Natural killer cell (primary cell): ENCODE data around the gene GCNA. TPM values are rescaled to one million over a fixed set of nuclear protein-coding genes. Genes with fewer than 3 reads are reported as not detected.

ENCODE experiments used
- ATAC-seq, 3 donors: fragments of 150-1000 bp in 2 of 3; fragments of 200-7000 bp in 1 of 3; cut with Tn5 transposase; 1 replicate in 1 of 3; 2 replicates in 2 of 3; pipeline ENCODE4 v1.10.0; 2021; ENCODE audit warnings: mild to moderate bottlenecking in 2 of 3, moderate library complexity in 2 of 3
- DNase-seq, 2 donors: peaks; one replicate each; pipeline versions ENCODE4 v3.0.0 to v3.0.0-alpha.2; 2013 to 2021; ENCODE audit warnings: mixed read lengths in 1 of 2
- H3K27ac ChIP-seq: one replicate; pipeline ENCODE4 v1.5.1; 2013; ENCODE audit warnings: mild to moderate bottlenecking, low read length
- H3K27me3 ChIP-seq: one replicate; pipeline ENCODE4 v1.6.1; 2013; ENCODE audit warnings: low read length; ENCODE audit not compliant: control insufficient read depth, insufficient read depth
- H3K36me3 ChIP-seq: one replicate; pipeline ENCODE4 v1.6.1; 2013; ENCODE audit warnings: low read length; ENCODE audit not compliant: control insufficient read depth, insufficient read depth
- H3K4me1 ChIP-seq: one replicate; pipeline ENCODE4 v1.6.1; 2013; ENCODE audit warnings: low read length; ENCODE audit not compliant: control insufficient read depth, insufficient read depth
- H3K4me3 ChIP-seq: one replicate; pipeline ENCODE4 v1.5.1; 2013; ENCODE audit warnings: low read length
- H3K9me3 ChIP-seq: one replicate; pipeline ENCODE4 v1.6.1; 2013; ENCODE audit warnings: low read length; ENCODE audit not compliant: control insufficient read depth, insufficient read depth
- H3K27ac Mint-ChIP-seq, 2 donors: one replicate each; pipeline ENCODE4 v1.8.0; 2022; ENCODE audit warnings: mild to moderate bottlenecking in 2 of 2, mixed read lengths in 2 of 2, moderate library complexity in 1 of 2
- H3K27me3 Mint-ChIP-seq, 2 donors: one replicate each; pipeline ENCODE4 v1.8.0; 2022; ENCODE audit warnings: low read depth in 2 of 2, mixed read lengths in 2 of 2
- H3K36me3 Mint-ChIP-seq: one replicate; pipeline ENCODE4 v1.8.0; 2022; ENCODE audit warnings: mixed read lengths
- H3K4me1 Mint-ChIP-seq, 2 donors: one replicate each; pipeline ENCODE4 v1.8.0; 2022; ENCODE audit warnings: mixed read lengths in 2 of 2
- H3K4me3 Mint-ChIP-seq: one replicate; pipeline ENCODE4 v1.8.0; 2022; ENCODE audit warnings: mild to moderate bottlenecking, moderate library complexity, mixed read lengths
- H3K9me3 Mint-ChIP-seq, 2 donors: one replicate each; pipeline ENCODE4 v1.8.0; 2022; ENCODE audit warnings: mixed read lengths in 2 of 2
- WGBS: methylation state at CpG from one replicate; pipeline ENCODE4 v1.1.7; 2013; ENCODE audit warnings: missing lambda C conversion rate; ENCODE audit not compliant: insufficient coverage; 5-methylcytosine and 5-hydroxymethylcytosine counted together
- intact Hi-C: fragments of 100-400 bp; cut with micrococcal nuclease; formaldehyde crosslinking; loops from one replicate; pipeline ENCODE4 v1.14.2; 2022
- total RNA-seq, 4 donors: library from RNA; stranded (reverse); fragments of 120-200 nt in 1 of 4; gene quantifications; one replicate each; pipeline versions ENCODE4 v1.2.3 to v1.2.4, GENCODE V29; 2013 to 2022
- TF ChIP-seq, protein P1 (sequence below): fragments of 200-600 bp; IDR thresholded peaks from one replicate; pipeline ENCODE4 v1.8.0; 2022; ENCODE audit warnings: antibody characterized with exemption

GCNA gene
- total RNA-seq, 3 donors from 2014 or later (not counting 1 experiment from before 2014, with no cell fraction given), result 3.6 to 4.5 (median 3.7) TPM

DNA sequence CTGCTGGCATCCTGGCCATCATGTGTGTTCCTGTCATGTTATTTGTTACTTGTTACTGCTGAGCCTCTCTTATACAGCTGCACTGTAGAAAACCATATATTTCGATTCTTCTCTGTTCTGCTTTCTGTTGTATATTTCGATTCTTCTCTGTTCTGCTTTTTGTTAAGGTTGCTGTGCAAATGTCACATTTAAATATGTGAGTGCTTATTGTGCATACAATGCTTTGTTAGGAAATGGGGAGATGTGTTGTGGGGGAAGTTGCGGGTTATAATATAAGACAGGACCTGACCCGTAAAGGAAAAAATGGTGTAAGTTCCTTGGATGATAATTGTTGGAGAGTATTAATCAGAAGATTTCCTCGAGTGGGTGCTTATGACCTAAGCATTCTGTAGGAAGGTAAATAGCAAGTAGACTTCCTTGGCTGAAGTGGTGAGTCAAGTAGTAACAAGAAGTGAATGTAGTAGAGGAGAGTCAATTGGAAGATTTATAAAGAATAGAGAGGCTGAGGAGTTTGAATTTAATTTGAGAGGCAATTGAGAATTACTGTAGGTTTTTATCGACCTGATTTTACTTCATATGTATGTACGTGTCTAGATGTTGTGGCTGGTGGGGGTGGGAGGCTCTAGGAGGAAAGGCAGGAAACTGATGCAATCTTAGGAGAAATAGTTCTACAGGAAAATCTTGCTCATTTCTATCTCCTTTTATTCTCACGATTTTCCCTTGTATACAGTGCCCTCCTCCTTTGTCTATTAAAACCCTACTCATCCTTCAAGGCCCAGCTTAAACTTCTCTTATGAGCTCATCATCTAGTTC is 36.8 kb upstream of the GCNA start:
- Histone ChIP-seq H3K4me3 (no peak overlapping the region), H3K27ac (peak overlapping the region; percentile 35), H3K4me1 (peaks cover 36% of the 10 kb centered on the region), H3K9me3 (no peaks in the 10 kb centered on the region), H3K36me3 (peaks cover 32% of the 10 kb centered on the region), H3K27me3 (no peaks in the 10 kb centered on the region)
- TF ChIP-seq, protein P1, sequence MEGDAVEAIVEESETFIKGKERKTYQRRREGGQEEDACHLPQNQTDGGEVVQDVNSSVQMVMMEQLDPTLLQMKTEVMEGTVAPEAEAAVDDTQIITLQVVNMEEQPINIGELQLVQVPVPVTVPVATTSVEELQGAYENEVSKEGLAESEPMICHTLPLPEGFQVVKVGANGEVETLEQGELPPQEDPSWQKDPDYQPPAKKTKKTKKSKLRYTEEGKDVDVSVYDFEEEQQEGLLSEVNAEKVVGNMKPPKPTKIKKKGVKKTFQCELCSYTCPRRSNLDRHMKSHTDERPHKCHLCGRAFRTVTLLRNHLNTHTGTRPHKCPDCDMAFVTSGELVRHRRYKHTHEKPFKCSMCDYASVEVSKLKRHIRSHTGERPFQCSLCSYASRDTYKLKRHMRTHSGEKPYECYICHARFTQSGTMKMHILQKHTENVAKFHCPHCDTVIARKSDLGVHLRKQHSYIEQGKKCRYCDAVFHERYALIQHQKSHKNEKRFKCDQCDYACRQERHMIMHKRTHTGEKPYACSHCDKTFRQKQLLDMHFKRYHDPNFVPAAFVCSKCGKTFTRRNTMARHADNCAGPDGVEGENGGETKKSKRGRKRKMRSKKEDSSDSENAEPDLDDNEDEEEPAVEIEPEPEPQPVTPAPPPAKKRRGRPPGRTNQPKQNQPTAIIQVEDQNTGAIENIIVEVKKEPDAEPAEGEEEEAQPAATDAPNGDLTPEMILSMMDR, result no peak
- DNase-seq (peak in 1 of 2 donors; percentile 15), ATAC-seq (peak; percentile 17 to 55 (median 24))
- H3K9me3 Mint-ChIP-seq, result no peaks in the 10 kb centered on the region
- peak overlapping the region; percentile 54 for H3K4me3 Mint-ChIP-seq
- intact Hi-C loops, result no loop called here
- no peaks in the 10 kb centered on the region for H3K36me3 Mint-ChIP-seq
- H3K27ac Mint-ChIP-seq, result peak overlapping the region; percentile 87 to 97
- H3K4me1 Mint-ChIP-seq, result peaks cover 36 to 57% of the 10 kb centered on the region in 2 donors
- 3% methylated on average over 7 of the region's 8 CpGs for WGBS
- H3K27me3 Mint-ChIP-seq, result no peaks in the 10 kb centered on the region

DNA sequence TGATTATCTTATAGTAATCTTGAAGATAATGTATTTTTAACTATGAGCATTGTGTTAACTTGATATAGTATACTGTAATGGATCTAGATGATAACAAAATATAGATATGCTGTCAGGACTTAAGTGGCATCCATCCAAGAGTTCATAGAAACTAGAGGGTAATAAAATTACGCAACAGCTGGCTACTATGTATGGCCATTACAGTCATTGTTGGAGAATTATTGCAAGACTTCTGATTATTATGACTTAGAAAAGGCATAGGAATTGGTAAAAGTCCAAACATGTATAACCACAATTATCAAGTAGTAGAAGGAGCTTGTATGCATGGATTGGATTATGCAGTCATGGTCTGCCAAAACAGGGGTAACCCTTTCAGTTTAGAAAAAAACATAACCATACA is 35.8 kb upstream of the GCNA start:
- TF ChIP-seq, protein P1, result no peak
- H3K4me1 ChIP-seq, result peaks cover 29% of the 10 kb centered on the region
- Mint-ChIP-seq H3K27ac (peak overlapping the region; percentile 87 to 97), H3K9me3 (no peaks in the 10 kb centered on the region), H3K4me1 (peaks cover 41 to 58% of the 10 kb centered on the region in 2 donors), H3K4me3 (peak overlapping the region; percentile 54), H3K36me3 (no peaks in the 10 kb centered on the region), H3K27me3 (no peaks in the 10 kb centered on the region)
- no peak overlapping the region for H3K27ac ChIP-seq
- no CpG with 5 or more reads among the region's 1 CpG for WGBS
- no peak overlapping the region for H3K4me3 ChIP-seq
- H3K9me3 ChIP-seq, result no peaks in the 10 kb centered on the region
- intact Hi-C loops, result no loop called here
- peaks cover 42% of the 10 kb centered on the region for H3K36me3 ChIP-seq
- ATAC-seq (no peak), DNase-seq (no peak)
- H3K27me3 ChIP-seq, result no peaks in the 10 kb centered on the region

- no peak for ATAC-seq
- H3K36me3 ChIP-seq, result peaks cover 43% of the 10 kb centered on the region
- Mint-ChIP-seq H3K27ac (peak overlapping the region; percentile 87 to 97), H3K9me3 (no peaks in the 10 kb centered on the region), H3K4me1 (peaks cover 41 to 54% of the 10 kb centered on the region in 2 donors), H3K36me3 (peaks cover 2% of the 10 kb centered on the region), H3K4me3 (peak overlapping the region; percentile 54), H3K27me3 (no peaks in the 10 kb centered on the region)
- H3K27me3 ChIP-seq, result no peaks in the 10 kb centered on the region
- no peak overlapping the region for H3K4me3 ChIP-seq
- TF ChIP-seq, protein P1, result no peak
- DNase-seq, result no peak
- no peaks in the 10 kb centered on the region for H3K9me3 ChIP-seq
- intact Hi-C loops, result no loop called here
- peaks cover 25% of the 10 kb centered on the region for H3K4me1 ChIP-seq
- no CpG with 5 or more reads among the region's 2 CpGs for WGBS
- H3K27ac ChIP-seq, result no peak overlapping the region
Observed at GRCh38 chrX:71542825-71543224, 35.4 kb upstream of the GCNA start.
